Body of pancreas (tissue), 4 donors: ENCODE results near the gene IFT80.

Experiments
- POLR2A ChIP-seq, 3 donors: fragments of 450-650 bp; IDR thresholded peaks; one replicate each; pipeline ENCODE4 v1.6.1; 2016; ENCODE audit warnings: antibody characterized with exemption in 3 of 3, mild to moderate bottlenecking in 2 of 3
- TF ChIP-seq, protein P1 (sequence below), 7 experiments: fragments of 450-650 bp in 4 of 7; fragments of 200-600 bp in 3 of 7; sonication (generic) in 3 of 7; IDR thresholded peaks; one replicate each; pipeline ENCODE4 v1.5.1; 2016 to 2019; ENCODE audit warnings: antibody characterized with exemption in 7 of 7

DNA sequence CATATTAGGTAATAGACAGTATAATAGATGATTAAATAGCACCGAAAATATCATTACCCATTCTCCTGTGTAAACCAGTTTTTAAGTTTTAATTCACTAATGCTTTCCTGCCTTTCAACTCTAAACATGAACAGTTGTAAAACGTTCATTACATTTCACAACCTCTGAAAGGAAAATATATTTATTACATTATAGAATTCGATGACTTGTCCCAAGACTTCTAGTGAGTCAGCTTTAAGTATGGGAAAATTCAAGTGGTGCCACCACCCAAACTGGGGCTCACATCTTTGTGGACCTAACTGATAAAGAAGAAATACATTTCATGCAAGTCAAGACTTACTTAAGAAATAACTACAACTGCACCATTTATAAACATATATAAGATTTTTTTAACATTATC is 48.5 kb upstream of the IFT80 start:
- TF ChIP-seq, protein P1, sequence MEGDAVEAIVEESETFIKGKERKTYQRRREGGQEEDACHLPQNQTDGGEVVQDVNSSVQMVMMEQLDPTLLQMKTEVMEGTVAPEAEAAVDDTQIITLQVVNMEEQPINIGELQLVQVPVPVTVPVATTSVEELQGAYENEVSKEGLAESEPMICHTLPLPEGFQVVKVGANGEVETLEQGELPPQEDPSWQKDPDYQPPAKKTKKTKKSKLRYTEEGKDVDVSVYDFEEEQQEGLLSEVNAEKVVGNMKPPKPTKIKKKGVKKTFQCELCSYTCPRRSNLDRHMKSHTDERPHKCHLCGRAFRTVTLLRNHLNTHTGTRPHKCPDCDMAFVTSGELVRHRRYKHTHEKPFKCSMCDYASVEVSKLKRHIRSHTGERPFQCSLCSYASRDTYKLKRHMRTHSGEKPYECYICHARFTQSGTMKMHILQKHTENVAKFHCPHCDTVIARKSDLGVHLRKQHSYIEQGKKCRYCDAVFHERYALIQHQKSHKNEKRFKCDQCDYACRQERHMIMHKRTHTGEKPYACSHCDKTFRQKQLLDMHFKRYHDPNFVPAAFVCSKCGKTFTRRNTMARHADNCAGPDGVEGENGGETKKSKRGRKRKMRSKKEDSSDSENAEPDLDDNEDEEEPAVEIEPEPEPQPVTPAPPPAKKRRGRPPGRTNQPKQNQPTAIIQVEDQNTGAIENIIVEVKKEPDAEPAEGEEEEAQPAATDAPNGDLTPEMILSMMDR (IDR thresholded peaks at IDR 0.05) = no peak
- no peak for TF ChIP-seq POLR2A (IDR thresholded peaks at IDR 0.05)
